GM19438 (cell line): ENCODE data around the gene SOX4.

Source experiments
- ATAC-seq: cut with Tn5 transposase; IDR thresholded peaks from one replicate; pipeline ENCODE4 v1.9.1; 2021; ENCODE audit warnings: low read depth; ENCODE audit not compliant: unreplicated experiment

Gene SOX4

DNA sequence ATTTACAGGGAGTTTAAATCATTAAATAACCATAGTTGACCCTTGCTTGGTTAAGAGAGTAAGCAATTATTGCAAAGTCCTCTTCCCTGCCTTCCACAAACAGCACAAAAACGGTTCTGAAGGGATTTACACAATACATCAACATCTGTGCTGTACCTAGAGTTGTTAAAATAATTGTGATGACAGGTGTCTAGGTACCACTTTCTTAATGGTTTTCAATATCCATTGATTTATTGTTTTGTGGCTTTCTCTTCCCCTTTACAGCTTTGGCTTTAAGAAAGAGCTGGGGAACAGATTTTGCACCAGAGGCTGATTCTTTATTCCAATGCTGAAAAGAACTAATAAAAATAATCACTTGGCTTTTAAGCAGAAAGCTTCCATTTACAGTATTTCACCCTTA lies 598 bp upstream of the SOX4 start:
- no peak for ATAC-seq

DNA sequence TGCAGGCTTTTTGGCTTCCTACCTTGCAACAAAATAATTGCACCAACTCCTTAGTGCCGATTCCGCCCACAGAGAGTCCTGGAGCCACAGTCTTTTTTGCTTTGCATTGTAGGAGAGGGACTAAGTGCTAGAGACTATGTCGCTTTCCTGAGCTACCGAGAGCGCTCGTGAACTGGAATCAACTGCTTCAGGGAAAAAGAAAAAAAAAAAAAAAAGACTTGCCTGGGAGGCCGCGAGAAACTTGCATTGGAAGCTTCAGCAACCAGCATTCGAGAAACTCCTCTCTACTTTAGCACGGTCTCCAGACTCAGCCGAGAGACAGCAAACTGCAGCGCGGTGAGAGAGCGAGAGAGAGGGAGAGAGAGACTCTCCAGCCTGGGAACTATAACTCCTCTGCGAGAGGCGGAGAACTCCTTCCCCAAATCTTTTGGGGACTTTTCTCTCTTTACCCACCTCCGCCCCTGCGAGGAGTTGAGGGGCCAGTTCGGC lies 420 bp downstream of the SOX4 start:
- ATAC-seq, result peak; percentile 13

DNA sequence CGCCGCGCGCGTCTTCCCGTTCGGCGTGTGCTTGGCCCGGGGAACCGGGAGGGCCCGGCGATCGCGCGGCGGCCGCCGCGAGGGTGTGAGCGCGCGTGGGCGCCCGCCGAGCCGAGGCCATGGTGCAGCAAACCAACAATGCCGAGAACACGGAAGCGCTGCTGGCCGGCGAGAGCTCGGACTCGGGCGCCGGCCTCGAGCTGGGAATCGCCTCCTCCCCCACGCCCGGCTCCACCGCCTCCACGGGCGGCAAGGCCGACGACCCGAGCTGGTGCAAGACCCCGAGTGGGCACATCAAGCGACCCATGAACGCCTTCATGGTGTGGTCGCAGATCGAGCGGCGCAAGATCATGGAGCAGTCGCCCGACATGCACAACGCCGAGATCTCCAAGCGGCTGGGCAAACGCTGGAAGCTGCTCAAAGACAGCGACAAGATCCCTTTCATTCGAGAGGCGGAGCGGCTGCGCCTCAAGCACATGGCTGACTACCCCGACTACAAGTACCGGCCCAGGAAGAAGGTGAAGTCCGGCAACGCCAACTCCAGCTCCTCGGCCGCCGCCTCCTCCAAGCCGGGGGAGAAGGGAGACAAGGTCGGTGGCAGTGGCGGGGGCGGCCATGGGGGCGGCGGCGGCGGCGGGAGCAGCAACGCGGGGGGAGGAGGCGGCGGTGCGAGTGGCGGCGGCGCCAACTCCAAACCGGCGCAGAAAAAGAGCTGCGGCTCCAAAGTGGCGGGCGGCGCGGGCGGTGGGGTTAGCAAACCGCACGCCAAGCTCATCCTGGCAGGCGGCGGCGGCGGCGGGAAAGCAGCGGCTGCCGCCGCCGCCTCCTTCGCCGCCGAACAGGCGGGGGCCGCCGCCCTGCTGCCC lies 1.1 kb downstream of the SOX4 start:
- no peak for ATAC-seq

DNA sequence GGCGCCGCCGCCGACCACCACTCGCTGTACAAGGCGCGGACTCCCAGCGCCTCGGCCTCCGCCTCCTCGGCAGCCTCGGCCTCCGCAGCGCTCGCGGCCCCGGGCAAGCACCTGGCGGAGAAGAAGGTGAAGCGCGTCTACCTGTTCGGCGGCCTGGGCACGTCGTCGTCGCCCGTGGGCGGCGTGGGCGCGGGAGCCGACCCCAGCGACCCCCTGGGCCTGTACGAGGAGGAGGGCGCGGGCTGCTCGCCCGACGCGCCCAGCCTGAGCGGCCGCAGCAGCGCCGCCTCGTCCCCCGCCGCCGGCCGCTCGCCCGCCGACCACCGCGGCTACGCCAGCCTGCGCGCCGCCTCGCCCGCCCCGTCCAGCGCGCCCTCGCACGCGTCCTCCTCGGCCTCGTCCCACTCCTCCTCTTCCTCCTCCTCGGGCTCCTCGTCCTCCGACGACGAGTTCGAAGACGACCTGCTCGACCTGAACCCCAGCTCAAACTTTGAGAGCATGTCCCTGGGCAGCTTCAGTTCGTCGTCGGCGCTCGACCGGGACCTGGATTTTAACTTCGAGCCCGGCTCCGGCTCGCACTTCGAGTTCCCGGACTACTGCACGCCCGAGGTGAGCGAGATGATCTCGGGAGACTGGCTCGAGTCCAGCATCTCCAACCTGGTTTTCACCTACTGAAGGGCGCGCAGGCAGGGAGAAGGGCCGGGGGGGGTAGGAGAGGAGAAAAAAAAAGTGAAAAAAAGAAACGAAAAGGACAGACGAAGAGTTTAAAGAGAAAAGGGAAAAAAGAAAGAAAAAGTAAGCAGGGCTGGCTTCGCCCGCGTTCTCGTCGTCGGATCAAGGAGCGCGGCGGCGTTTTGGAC lies 2.0 kb downstream of the SOX4 start:
- ATAC-seq, result no peak

DNA sequence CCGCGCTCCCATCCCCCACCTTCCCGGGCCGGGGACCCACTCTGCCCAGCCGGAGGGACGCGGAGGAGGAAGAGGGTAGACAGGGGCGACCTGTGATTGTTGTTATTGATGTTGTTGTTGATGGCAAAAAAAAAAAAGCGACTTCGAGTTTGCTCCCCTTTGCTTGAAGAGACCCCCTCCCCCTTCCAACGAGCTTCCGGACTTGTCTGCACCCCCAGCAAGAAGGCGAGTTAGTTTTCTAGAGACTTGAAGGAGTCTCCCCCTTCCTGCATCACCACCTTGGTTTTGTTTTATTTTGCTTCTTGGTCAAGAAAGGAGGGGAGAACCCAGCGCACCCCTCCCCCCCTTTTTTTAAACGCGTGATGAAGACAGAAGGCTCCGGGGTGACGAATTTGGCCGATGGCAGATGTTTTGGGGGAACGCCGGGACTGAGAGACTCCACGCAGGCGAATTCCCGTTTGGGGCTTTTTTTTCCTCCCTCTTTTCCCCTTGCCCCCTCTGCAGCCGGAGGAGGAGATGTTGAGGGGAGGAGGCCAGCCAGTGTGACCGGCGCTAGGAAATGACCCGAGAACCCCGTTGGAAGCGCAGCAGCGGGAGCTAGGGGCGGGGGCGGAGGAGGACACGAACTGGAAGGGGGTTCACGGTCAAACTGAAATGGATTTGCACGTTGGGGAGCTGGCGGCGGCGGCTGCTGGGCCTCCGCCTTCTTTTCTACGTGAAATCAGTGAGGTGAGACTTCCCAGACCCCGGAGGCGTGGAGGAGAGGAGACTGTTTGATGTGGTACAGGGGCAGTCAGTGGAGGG lies 2.8 kb downstream of the SOX4 start:
- peak; percentile 15 for ATAC-seq

DNA sequence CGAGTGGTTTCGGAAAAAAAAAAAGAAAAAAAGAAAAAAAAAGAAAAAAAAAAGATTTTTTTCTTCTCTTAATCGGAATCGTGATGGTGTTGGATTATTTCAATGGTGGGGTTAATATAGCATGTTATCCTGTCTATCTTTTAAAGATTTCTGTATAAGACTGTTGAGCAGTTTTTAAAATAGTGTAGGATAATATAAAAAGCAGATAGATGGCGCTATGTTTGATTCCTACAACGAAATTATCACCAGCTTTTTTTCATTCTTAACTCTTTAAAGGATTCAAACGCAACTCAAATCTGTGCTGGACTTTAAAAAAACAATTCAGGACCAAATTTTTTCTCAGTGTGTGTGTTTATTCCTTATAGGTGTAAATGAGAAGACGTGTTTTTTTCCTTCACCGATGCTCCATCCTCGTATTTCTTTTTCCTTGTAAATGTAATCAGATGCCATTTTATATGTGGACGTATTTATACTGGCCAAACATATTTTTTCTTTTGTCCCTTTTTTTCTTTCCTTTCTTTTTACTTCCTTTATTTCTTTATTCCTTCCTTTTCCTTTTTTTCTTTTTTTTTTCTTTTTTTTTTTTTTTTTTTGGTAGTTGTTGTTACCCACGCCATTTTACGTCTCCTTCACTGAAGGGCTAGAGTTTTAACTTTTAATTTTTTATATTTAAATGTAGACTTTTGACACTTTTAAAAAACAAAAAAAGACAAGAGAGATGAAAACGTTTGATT lies 3.6 kb downstream of the SOX4 start:
- no peak for ATAC-seq

DNA sequence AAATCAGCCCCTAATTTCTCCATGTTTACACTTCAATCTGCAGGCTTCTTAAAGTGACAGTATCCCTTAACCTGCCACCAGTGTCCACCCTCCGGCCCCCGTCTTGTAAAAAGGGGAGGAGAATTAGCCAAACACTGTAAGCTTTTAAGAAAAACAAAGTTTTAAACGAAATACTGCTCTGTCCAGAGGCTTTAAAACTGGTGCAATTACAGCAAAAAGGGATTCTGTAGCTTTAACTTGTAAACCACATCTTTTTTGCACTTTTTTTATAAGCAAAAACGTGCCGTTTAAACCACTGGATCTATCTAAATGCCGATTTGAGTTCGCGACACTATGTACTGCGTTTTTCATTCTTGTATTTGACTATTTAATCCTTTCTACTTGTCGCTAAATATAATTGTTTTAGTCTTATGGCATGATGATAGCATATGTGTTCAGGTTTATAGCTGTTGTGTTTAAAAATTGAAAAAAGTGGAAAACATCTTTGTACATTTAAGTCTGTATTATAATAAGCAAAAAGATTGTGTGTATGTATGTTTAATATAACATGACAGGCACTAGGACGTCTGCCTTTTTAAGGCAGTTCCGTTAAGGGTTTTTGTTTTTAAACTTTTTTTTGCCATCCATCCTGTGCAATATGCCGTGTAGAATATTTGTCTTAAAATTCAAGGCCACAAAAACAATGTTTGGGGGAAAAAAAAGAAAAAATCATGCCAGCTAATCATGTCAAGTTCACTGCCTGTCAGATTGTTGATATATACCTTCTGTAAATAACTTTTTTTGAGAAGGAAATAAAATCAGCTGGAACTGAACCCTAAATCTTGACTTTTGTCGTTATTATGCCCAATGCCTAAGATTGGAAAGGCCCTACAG lies 4.5 kb downstream of the SOX4 start:
- ATAC-seq, result no peak

DNA sequence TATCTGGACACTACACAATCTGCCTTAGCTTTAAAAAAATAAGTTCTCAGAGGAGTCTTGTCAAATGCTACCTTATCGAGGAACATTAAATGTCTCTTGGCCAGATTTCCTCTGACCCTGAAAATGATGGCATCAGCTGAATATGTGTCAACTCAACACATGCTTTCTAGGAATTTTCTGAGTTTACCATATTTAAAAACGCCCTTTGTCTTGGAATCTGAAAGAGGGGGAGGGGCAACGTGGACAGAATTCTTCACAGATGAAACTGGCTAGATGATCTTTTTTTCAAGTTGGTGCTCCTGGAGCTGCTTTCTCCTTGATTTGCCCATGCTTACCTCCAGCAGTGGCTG lies 5.1 kb downstream of the SOX4 start:
- ATAC-seq, result no peak

DNA sequence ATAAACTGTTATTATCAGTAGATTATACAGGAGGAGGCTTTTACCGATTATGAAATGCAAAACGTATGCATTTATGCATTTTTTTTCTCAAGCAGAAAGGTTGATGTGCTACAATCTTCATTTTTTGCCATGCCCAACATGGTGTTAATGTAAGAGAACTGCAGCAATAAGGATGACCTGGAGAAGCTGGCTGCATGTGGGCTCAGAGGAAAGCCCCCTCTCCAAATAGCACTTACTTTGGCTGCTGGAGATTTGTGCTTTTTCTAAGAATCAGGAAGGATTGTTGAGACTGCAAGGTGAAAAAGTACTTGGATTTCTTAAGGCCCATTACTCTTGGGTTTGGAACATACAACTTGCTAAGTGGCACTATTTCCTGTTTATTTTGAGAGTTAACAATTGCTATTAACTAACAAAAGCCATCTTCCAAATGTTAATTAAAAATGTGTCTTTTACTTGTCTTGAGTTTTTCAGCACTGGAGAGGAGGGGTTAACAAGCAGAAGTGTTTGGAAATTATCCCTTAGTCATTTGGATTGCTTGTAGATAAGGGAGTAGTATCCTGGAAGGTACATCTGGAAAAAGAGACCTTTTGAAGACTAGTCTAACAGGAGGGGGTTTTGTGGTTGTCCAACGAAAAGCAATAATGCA lies 5.6 kb downstream of the SOX4 start:
- ATAC-seq, result no peak

DNA sequence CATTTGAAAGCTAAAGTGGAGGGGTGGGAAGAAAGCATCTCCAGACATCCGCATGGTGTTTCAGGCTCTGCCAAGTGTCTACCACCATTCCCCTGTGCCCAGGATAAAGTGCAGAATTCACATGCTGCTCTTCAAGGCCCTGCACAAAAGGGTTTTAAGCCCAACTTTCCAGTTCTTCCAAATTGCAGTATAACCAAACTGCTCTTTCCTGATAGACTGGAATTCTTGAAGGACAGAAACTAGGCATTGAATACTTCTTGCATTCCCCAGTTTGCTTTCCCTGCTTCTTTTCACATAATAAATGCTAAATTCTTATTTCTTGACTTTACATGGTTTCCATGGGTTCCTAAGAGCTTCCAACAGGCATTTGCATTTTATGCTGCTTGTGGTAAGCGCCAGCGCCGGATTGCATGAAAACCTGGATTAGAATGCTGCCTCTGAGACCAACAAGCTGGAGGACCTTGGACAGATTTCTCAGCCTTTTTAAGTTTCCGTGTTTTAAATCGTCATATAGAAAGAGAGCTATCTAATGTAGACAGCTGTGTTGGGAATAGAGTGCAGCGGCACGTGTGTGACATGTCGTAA lies 7.9 kb downstream of the SOX4 start:
- ATAC-seq, result no peak

DNA sequence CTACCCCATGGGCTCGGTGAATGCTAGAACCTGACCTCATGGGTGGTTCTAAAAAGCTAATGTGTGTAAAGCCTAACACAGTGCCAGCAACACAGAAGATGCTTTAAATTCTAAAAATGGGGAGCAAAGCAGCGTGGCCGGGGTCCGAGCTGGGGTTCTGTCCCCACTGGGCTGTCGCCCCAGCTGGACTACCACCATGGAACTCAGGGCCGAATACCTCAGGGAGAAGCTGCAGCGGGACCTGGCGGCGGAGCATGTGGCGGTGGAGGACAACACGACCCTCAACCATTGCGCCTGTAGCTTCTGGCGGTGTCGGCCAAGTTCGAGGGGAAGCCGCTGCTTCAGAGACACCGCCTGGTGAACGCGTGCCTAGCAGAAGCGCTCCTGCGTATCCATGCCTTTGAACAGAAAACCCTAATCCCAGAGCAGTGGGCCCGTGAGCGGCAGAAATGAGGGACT lies 8.4 kb downstream of the SOX4 start:
- no peak for ATAC-seq

DNA sequence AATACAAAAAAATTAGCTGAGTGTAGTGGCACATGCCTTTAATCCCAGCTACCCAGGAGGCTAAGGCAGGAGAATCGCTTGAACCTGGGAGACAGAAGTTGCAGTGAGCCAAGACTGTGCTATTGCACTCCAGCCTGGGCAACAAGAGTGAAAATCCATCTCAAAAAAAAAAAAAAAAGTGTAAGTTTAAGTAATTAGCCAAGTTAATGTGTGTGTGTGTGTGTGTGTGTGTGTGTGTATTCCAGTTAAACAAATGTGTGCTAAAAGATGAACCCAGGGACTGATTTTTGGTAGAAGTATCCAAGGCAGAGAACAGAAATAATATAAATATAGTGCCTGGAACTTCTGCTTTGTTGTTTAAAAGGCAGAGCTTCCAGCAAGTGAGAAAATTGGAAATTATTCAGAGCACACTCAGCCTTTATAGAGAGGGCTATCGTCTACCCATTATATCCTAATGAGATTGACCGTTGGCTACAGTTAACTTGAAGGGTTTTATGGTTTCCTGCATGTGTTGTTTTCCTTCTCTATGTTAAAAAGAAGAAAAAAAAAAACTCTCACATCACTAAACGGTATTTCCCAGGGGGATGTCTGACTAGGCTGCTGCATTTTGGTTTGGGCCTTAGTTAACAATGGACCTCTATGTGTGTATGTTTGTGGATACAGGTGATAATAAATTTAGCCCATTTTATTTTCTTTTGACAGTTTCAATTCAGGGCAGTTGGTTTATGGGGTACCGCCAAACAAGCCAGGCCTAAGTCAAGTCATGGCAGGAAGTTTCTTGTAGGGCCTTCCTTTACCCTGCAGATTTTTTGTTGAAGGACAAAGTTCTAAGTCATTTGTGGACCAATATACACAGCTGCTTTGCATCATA lies 9.8 kb downstream of the SOX4 start:
- peak; percentile 49 for ATAC-seq

DNA sequence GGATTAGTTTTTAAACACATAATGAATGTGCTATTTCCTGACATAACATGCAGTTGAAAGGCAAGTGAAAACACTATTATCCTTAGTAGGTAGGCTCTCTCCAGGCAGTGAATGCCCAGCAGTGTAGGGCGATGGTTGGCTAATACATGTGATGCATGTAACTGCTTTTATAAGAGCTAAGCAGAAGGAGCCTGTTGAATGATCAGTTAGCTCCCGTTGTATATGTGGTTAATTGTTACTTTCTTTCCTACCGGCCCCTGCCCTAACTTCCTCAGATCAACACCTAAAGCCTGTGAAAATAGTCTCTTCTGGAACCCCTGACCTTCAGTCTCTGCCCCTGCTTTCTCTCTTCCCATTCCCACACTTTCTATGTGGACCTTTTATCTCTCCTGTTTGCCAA lies 10.5 kb downstream of the SOX4 start:
- no peak for ATAC-seq

DNA sequence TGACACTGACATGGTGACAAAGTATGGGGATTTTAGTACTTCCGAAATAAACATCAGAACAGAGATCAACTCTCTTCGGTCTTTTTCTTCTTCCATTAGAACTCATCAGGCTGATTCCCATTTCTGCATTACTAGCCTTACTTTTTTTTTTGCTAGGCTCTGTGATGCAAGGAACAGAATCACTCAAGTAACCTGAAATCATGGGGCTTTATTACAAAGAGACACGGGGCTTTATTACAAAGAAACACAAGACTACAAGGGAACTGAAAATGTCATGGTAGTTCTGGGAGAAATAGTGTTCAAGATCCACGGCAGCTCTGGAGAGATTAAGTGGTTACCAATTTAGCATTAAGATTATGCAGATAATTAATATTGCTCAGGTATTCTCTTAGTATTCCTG lies 11.6 kb downstream of the SOX4 start:
- no peak for ATAC-seq

DNA sequence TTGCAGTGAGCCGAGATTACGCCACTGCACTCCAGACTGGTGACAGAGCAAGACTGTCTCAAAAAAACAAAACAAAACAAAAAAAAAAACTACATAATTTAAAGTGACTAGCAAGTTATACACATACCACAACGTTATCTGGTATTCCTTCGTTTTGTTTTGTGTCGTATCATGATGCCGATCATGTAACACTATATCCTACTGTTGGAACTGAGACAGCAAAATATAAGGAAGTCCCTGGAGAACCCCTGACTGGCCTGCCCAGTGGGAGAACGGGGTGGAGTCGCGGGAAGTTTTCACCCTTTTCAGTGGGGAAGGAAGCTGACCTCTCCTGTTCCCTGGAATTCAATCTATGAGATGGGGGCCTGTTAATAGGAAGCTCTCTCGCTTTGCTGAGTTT lies 15.1 kb downstream of the SOX4 start:
- no peak for ATAC-seq

DNA sequence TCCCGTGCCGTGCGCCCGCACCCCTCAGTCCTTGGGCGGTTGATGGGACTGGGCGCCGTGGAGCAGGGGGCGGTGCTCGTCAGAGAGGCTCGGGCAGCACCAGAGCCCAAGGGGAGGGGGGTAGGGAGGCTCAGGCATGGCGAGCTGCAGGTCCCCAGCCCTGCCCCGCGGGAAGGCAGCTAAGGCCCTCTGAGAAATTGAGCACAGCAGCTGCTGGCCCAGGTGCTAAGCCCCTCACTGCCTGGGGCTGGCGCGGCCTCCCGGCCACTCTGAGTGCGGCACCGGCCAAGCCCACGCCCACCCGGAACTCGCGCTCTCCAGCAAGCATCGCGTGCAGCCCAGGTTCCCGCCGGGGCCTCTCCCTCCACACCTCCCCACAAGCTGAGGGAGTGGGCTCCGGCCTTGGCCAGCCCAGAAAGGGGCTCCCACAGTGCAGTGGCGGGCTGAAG lies 16.4 kb downstream of the SOX4 start:
- no peak for ATAC-seq

DNA sequence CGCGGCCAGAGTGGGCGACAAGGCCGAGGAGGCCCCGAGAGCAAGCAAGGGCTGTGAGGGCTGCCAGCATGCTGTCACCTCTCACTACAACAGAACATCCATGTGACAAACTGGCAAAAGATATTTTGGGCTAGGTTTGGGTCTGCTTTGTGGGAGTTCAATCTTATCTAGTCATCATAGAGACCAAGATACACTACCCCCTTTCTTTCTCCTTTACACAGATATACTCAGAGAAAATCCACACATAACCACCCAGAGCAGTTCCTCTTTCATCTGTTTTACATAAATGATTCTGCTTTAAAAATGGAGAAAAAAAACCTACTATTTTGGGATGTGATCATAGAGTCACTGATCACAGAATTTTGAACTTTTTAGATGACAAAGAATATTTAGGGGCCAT lies 16.8 kb downstream of the SOX4 start:
- no peak for ATAC-seq
